ENCODE data around the gene IFFO2.

IFFO2 gene

DNA sequence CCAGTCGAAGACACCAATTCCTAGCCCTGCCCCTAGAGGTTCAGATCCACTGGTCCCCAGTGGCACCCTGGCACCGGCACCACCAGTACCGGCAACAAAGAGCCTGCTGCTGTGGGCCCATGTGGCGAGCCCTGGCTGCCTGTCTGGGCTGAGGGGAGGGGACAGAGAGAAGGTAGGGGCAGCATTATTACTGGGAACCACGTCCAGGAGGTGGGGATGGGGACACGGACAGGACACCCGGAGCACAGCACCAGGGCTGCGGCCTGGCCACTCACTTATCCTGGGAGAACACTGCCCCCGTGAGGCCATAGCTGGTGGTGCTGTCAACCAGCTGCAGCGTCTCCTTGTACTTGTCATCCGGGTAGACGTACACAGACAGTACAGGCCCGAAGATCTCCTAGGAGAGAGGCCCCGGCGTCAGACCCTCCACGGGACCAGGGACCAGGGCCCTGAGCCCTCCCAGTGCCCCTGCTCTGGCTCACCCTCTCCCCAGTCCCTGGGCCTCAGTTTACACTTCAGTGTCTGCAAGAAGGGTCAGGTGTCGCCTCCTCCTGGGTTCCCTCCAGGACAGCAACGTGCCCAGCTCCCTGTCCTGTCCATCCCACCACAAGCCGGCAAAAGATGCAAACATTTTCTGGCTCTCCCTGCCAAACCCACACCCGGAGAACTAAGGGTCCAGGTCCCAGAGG is 81.2 kb downstream of the IFFO2 start:
- intact Hi-C loops (cut with DNase I; ENCODE audit: low total_unique reads) = loop anchor here (10.0 kb wide), 1 partner anchor 280 kb away; no protein-coding TSS in a partner anchor

DNA sequence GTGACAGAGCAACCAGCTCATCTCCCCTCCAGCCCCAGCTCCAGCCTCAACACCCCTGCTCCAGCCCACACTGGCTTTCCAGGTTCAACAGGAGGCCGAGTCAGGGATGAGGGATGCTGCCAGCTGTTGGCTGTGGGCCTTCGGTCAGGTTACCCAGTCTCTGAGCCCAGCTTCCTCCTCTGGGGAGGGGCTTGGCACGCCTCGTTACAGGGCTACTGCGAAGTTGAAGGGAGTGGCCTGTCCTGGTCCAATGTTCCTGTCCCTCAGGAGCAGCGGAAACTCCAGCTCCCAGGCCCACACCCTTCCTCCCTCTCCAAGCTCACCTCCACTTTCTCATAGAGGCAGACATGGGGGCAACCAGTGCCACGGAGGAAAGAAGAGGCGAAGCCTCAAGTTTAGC is 81.9 kb downstream of the IFFO2 start:
- TF ChIP-seq CTCF (IDR thresholded peaks at IDR 0.05) = no peak
- intact Hi-C loops (cut with DNase I; ENCODE audit: low total_unique reads) = loop anchor here (5.0 to 10.0 kb wide), 2 partner anchors 280 to 633 kb away; no protein-coding TSS in a partner anchor
- no peaks in the 10 kb centered on the region for H3K4me1 ChIP-seq
- no peaks in the 10 kb centered on the region for H3K27me3 ChIP-seq
- H3K27ac ChIP-seq = no peak overlapping the region
- H3K9me3 ChIP-seq = no peaks in the 10 kb centered on the region
- DNase-seq = no peak
- peaks cover 0 to 34% (median 12%) of the 10 kb centered on the region in 3 donors for H3K36me3 ChIP-seq
- no peak overlapping the region for H3K4me3 ChIP-seq

More for the DNA sequence above, 81.2 kb downstream of the IFFO2 start:
- peak; percentile 67 to 83 for TF ChIP-seq CTCF (IDR thresholded peaks at IDR 0.05)
- Histone ChIP-seq H3K27me3 (no peaks in the 10 kb centered on the region), H3K4me1 (no peaks in the 10 kb centered on the region), H3K27ac (no peak overlapping the region), H3K9me3 (no peaks in the 10 kb centered on the region), H3K4me3 (no peak overlapping the region), H3K36me3 (peaks cover 0 to 34% (median 12%) of the 10 kb centered on the region in 3 donors)
- peak; percentile 85 for DNase-seq

- Histone ChIP-seq H3K9me3 (no peaks in the 10 kb centered on the region), H3K27ac (no peak overlapping the region), H3K4me3 (no peak overlapping the region), H3K4me1 (no peaks in the 10 kb centered on the region), H3K36me3 (peaks cover 0 to 34% (median 12%) of the 10 kb centered on the region in 3 donors), H3K27me3 (no peaks in the 10 kb centered on the region)
- no peak for DNase-seq
- no peak for TF ChIP-seq CTCF (IDR thresholded peaks at IDR 0.05)
- intact Hi-C loops (cut with DNase I; ENCODE audit: low total_unique reads) = loop anchor here (5.0 to 10.0 kb wide), 2 partner anchors 279 to 633 kb away; no protein-coding TSS in a partner anchor
Observed at GRCh38 chr1:18874036-18874435, 82.4 kb downstream of the IFFO2 start.

GRCh38 chr1:18872071-18872611 is 84.3 kb downstream of the IFFO2 start:
- TF ChIP-seq CTCF (IDR thresholded peaks at IDR 0.05) = no peak
- intact Hi-C loops (cut with DNase I; ENCODE audit: low total_unique reads) = loop anchor here (5.0 to 10.0 kb wide), 2 partner anchors 277 to 635 kb away; no protein-coding TSS in a partner anchor
- peaks cover 0 to 8% of the 10 kb centered on the region in 2 donors for H3K27me3 ChIP-seq
- H3K4me3 ChIP-seq = no peak overlapping the region
- DNase-seq = no peak
- H3K9me3 ChIP-seq = no peaks in the 10 kb centered on the region
- peaks cover 0 to 34% (median 12%) of the 10 kb centered on the region in 3 donors for H3K36me3 ChIP-seq
- no peak overlapping the region for H3K27ac ChIP-seq
- H3K4me1 ChIP-seq = no peaks in the 10 kb centered on the region

- Histone ChIP-seq H3K4me3 (no peak overlapping the region), H3K27ac (no peak overlapping the region), H3K36me3 (peaks cover 0 to 31% (median 12%) of the 10 kb centered on the region in 3 donors), H3K27me3 (peaks cover 0 to 8% of the 10 kb centered on the region in 2 donors), H3K9me3 (no peaks in the 10 kb centered on the region), H3K4me1 (no peaks in the 10 kb centered on the region)
- no peak for DNase-seq
- TF ChIP-seq CTCF (IDR thresholded peaks at IDR 0.05) = no peak
- intact Hi-C loops (cut with DNase I; ENCODE audit: low total_unique reads) = loop anchor here (5.0 to 10.0 kb wide), 2 partner anchors 277 to 636 kb away; no protein-coding TSS in a partner anchor
Observed at GRCh38 chr1:18871401-18872070, 84.9 kb downstream of the IFFO2 start.
